Panc1 (cell line): ENCODE data around the gene KLHL3. TPM values are rescaled to one million over a fixed set of nuclear protein-coding genes. Genes with fewer than 3 reads are reported as not detected.

Experiments
- ATAC-seq: fragments of 200-7000 bp; cut with Tn5 transposase; 2 replicates; pipeline ENCODE4 v1.9.1; 2020; ENCODE audit warnings: mild to moderate bottlenecking, moderate library complexity
- BruUV-seq: library from RNA; stranded (reverse); fragments of 400-500 nt; replicated peaks from 2 replicates; lab custom pipeline; 2021; lab: Mats Ljungman, UMichigan
- CTCF ChIA-PET: fragments of 300-600 bp; sonication (Branson Sonifier 250); formaldehyde crosslinking; loops from one replicate; lab custom pipeline; 2022; ENCODE audit warnings: antibody characterized with exemption; lab: Charles Lee
- POLR2A ChIA-PET: fragments of 300-600 bp; sonication (Branson Sonifier 250); formaldehyde crosslinking; loops from one replicate; lab custom pipeline; 2022; ENCODE audit warnings: antibody characterized with exemption; lab: Charles Lee
- DNase-seq: peaks from one replicate; pipeline ENCODE4 v3.0.0-alpha.2; 2010; ENCODE audit warnings: low read depth, low spot score
- H3K27ac ChIP-seq: 2 replicates; pipeline ENCODE4 v1.5.1; 2011; ENCODE audit warnings: mild to moderate bottlenecking, low read length, inconsistent platforms
- H3K27me3 ChIP-seq: fragments of 200-500 bp; sonication (Bioruptor generic); 2 replicates; pipeline ENCODE4 v1.6.0; 2014; ENCODE audit warnings: low read length, inconsistent platforms; ENCODE audit not compliant: control insufficient read depth, insufficient read depth
- H3K36me3 ChIP-seq: fragments of 200-500 bp; sonication (Bioruptor generic); 2 replicates; pipeline ENCODE4 v1.5.1; 2014; ENCODE audit warnings: inconsistent platforms, mild to moderate bottlenecking, low read length, moderate library complexity; ENCODE audit not compliant: control insufficient read depth, insufficient read depth
- H3K4me1 ChIP-seq: 2 replicates; pipeline ENCODE4 v1.5.1; 2011; ENCODE audit warnings: inconsistent platforms, mild to moderate bottlenecking, low read length, moderate library complexity; ENCODE audit not compliant: control insufficient read depth, insufficient read depth
- H3K4me3 ChIP-seq, 2 experiments: 2 replicates each; pipeline ENCODE4 v1.5.1; 2011 to 2012; ENCODE audit warnings: low read depth in 2 of 2, low read length in 2 of 2, mild to moderate bottlenecking in 2 of 2, inconsistent platforms in 1 of 2, moderate library complexity in 1 of 2
- H3K9me3 ChIP-seq: fragments of 200-500 bp; sonication (Bioruptor generic); 2 replicates; pipeline ENCODE4 v1.5.1; 2014; ENCODE audit warnings: low read depth, mild to moderate bottlenecking, inconsistent platforms, low read length, moderate library complexity; ENCODE audit not compliant: control insufficient read depth, insufficient read depth
- CTCF ChIP-seq: fragments of 450-650 bp; IDR thresholded peaks from 2 replicates; pipeline ENCODE4 v1.5.1; 2017; ENCODE audit warnings: mild to moderate bottlenecking
- POLR2AphosphoS5 ChIP-seq: IDR thresholded peaks from 2 replicates; pipeline ENCODE4 v1.6.1; 2012; ENCODE audit warnings: mild to moderate bottlenecking, low read depth, low read length, moderate library complexity
- REST ChIP-seq, 2 experiments: IDR thresholded peaks; 2 replicates each; pipeline ENCODE4 v1.6.1; 2011 to 2012; ENCODE audit warnings: low read depth in 2 of 2, control low read depth in 1 of 2, low read length in 1 of 2, mild to moderate bottlenecking in 1 of 2, moderate library complexity in 1 of 2; ENCODE audit not compliant: insufficient read depth in 1 of 2
- SIN3A ChIP-seq: IDR thresholded peaks from 2 replicates; pipeline ENCODE4 v1.6.1; 2012; ENCODE audit warnings: low read depth, mild to moderate bottlenecking, low read length, moderate library complexity, borderline replicate concordance; ENCODE audit not compliant: insufficient read depth
- TCF7L2 ChIP-seq: IDR thresholded peaks from 2 replicates; pipeline ENCODE4 v1.6.1; 2011; ENCODE audit warnings: mild to moderate bottlenecking, low read depth, low read length, inconsistent platforms
- in situ Hi-C: cut with HindIII; loops from 2 replicates; pipeline ENCODE4 v1.10.0; 2016; ENCODE audit warnings: low sequenced_read_pairs, low pct_unique_long_range_greater_than_20kb
- intact Hi-C: fragments of 100-400 bp; cut with micrococcal nuclease; formaldehyde crosslinking; loops from one replicate; pipeline ENCODE4 v1.10.0; 2022; ENCODE audit not compliant: unreplicated experiment
- total RNA-seq: library from RNA; stranded (reverse); gene quantifications from one replicate; pipeline ENCODE4 v1.2.1, GENCODE V29; 2021; ENCODE audit not compliant: unreplicated experiment

The KLHL3 gene
- total RNA-seq, 1 experiment from 2014 or later: 1.9 TPM

GRCh38 chr5:137708796-137709559, 26.9 kb downstream of the KLHL3 start:
- Histone ChIP-seq H3K27me3 (no peaks in the 10 kb centered on the region), H3K27ac (no peak overlapping the region), H3K9me3 (no peaks in the 10 kb centered on the region), H3K4me1 (no peaks in the 10 kb centered on the region), H3K36me3 (no peaks in the 10 kb centered on the region), H3K4me3 (no peak overlapping the region)
- ChIA-PET CTCF (no interaction called here), POLR2A (no interaction called here)
- in situ Hi-C loops (no loop called here), intact Hi-C loops (no loop called here)
- ATAC-seq (no peak), DNase-seq (no peak)
- no TSS peak for BruUV-seq
- TF ChIP-seq REST (IDR thresholded peaks at IDR 0.05; ENCODE audit: insufficient read depth in 1 of 2, low read depth in 2 of 2, low read length in 1 of 2) (no peak), CTCF (no peak), SIN3A (no peak), TCF7L2 (no peak), POLR2AphosphoS5 (no peak)

- intact Hi-C loops: no loop called here
- no peaks in the 10 kb centered on the region for H3K36me3 ChIP-seq
- no peaks in the 10 kb centered on the region for H3K4me1 ChIP-seq
- no peak for TF ChIP-seq TCF7L2
- no peak for TF ChIP-seq CTCF
- TF ChIP-seq POLR2AphosphoS5: no peak
- no peak for TF ChIP-seq SIN3A
- no peak for TF ChIP-seq REST (IDR thresholded peaks at IDR 0.05; ENCODE audit: insufficient read depth in 1 of 2, low read depth in 2 of 2, low read length in 1 of 2)
- DNase-seq: no peak
- no TSS peak for BruUV-seq
- POLR2A ChIA-PET: no interaction called here
- ATAC-seq: no peak
- H3K27ac ChIP-seq: no peak overlapping the region
- H3K27me3 ChIP-seq: no peaks in the 10 kb centered on the region
- in situ Hi-C loops: no loop called here
- H3K4me3 ChIP-seq: no peak overlapping the region
- H3K9me3 ChIP-seq: no peaks in the 10 kb centered on the region
- CTCF ChIA-PET: no interaction called here
Observed at GRCh38 chr5:137708062-137708461, 27.8 kb downstream of the KLHL3 start.
